Ishikawa (cell line): ENCODE data around the gene COMMD7.

ENCODE experiments used
- CEBPB ChIP-seq: IDR thresholded peaks from 2 replicates; pipeline ENCODE4 v1.6.1; 2012
- CREB1 ChIP-seq: IDR thresholded peaks from 2 replicates; pipeline ENCODE4 v1.6.1; 2012; ENCODE audit warnings: low read depth
- EGR1 ChIP-seq: IDR thresholded peaks from 2 replicates; pipeline ENCODE4 v1.6.1; 2012
- EP300 ChIP-seq: IDR thresholded peaks from 2 replicates; pipeline ENCODE4 v1.6.1; 2012; ENCODE audit warnings: borderline replicate concordance
- FOXM1 ChIP-seq: IDR thresholded peaks from 2 replicates; pipeline ENCODE4 v1.6.1; 2012; ENCODE audit warnings: low read depth, borderline replicate concordance
- MAX ChIP-seq: IDR thresholded peaks from 2 replicates; pipeline ENCODE4 v1.6.1; 2012
- NFIC ChIP-seq: IDR thresholded peaks from 2 replicates; pipeline ENCODE4 v1.6.1; 2012
- RAD21 ChIP-seq: IDR thresholded peaks from 2 replicates; pipeline ENCODE4 v1.6.1; 2012; ENCODE audit warnings: low read depth
- TAF1 ChIP-seq: IDR thresholded peaks from 2 replicates; pipeline ENCODE4 v1.6.1; 2012; ENCODE audit warnings: low read depth, mild to moderate bottlenecking
- TCF12 ChIP-seq: IDR thresholded peaks from 2 replicates; pipeline ENCODE4 v1.6.1; 2012; ENCODE audit warnings: low read depth
- TEAD4 ChIP-seq: IDR thresholded peaks from 2 replicates; pipeline ENCODE4 v1.6.1; 2012
- YY1 ChIP-seq: IDR thresholded peaks from 2 replicates; pipeline ENCODE4 v1.6.1; 2012; ENCODE audit warnings: low read depth
- ZBTB7A ChIP-seq: IDR thresholded peaks from 2 replicates; pipeline ENCODE4 v1.6.1; 2012; ENCODE audit warnings: low read depth
- TF ChIP-seq, protein P1 (sequence below): IDR thresholded peaks from 2 replicates; pipeline ENCODE4 v1.6.1; 2012; ENCODE audit warnings: low read depth, mild to moderate bottlenecking
- TF ChIP-seq, protein P2 (sequence below): IDR thresholded peaks from 2 replicates; pipeline ENCODE4 v1.6.1; 2012

COMMD7 gene

GRCh38 chr20:32697608-32698007, 45.7 kb downstream of the COMMD7 start:
- TF ChIP-seq EGR1 (no peak), FOXM1 (no peak), RAD21 (no peak), NFIC (no peak), TEAD4 (no peak), EP300 (no peak), YY1 (no peak), TAF1 (no peak), ZBTB7A (no peak), CEBPB (no peak), TCF12 (no peak), MAX (no peak)
- TF ChIP-seq, protein P1, sequence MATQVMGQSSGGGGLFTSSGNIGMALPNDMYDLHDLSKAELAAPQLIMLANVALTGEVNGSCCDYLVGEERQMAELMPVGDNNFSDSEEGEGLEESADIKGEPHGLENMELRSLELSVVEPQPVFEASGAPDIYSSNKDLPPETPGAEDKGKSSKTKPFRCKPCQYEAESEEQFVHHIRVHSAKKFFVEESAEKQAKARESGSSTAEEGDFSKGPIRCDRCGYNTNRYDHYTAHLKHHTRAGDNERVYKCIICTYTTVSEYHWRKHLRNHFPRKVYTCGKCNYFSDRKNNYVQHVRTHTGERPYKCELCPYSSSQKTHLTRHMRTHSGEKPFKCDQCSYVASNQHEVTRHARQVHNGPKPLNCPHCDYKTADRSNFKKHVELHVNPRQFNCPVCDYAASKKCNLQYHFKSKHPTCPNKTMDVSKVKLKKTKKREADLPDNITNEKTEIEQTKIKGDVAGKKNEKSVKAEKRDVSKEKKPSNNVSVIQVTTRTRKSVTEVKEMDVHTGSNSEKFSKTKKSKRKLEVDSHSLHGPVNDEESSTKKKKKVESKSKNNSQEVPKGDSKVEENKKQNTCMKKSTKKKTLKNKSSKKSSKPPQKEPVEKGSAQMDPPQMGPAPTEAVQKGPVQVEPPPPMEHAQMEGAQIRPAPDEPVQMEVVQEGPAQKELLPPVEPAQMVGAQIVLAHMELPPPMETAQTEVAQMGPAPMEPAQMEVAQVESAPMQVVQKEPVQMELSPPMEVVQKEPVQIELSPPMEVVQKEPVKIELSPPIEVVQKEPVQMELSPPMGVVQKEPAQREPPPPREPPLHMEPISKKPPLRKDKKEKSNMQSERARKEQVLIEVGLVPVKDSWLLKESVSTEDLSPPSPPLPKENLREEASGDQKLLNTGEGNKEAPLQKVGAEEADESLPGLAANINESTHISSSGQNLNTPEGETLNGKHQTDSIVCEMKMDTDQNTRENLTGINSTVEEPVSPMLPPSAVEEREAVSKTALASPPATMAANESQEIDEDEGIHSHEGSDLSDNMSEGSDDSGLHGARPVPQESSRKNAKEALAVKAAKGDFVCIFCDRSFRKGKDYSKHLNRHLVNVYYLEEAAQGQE: no peak
- TF ChIP-seq, protein P2, sequence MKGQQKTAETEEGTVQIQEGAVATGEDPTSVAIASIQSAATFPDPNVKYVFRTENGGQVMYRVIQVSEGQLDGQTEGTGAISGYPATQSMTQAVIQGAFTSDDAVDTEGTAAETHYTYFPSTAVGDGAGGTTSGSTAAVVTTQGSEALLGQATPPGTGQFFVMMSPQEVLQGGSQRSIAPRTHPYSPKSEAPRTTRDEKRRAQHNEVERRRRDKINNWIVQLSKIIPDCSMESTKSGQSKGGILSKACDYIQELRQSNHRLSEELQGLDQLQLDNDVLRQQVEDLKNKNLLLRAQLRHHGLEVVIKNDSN: no peak

DNA sequence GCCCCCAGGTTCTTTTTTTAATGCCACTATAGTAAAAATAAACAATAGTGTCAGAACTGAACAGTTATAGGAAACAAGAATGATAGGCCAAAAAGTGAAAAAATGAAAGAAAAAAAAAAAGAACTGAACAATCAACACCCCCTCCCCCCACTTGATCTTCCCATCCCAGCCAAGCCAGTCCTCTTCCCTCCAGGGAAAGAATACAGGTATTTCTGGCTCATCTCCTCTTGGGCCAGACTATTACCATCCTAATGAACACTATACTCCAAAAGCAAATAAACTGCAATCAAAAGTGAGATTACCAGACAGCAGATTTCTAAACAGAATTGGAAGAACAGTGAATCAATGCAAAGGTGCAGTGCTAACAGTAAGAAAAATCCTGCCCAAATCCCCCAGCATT, 48.2 kb downstream of the COMMD7 start:
- TF ChIP-seq CEBPB: no peak
- TF ChIP-seq TAF1: no peak
- TF ChIP-seq TEAD4: no peak
- TF ChIP-seq TCF12: no peak
- TF ChIP-seq, protein P2: no peak

DNA sequence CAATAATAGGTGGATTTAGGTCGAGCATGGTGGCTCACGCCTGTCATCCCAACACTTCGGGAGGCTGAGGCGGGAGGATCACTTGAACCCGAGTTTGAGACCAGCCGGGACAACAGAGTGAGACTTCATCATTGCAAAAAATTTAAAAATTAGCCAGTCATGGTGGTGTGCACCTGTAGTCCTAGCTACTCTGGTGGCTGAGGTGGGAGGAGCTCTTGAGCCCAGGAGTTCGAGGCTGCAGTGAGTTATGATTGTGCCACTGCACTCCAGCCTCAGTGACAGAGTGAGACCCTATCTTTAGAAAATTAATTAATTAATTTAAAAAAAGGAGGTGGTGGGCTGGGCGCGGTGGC, 56.1 kb downstream of the COMMD7 start:
- TF ChIP-seq, protein P1: no peak
- no peak for TF ChIP-seq YY1
- no peak for TF ChIP-seq CEBPB
- no peak for TF ChIP-seq TCF12
- no peak for TF ChIP-seq FOXM1
- TF ChIP-seq, protein P2: no peak
- TF ChIP-seq NFIC: no peak
- no peak for TF ChIP-seq RAD21
- TF ChIP-seq CREB1: no peak
- TF ChIP-seq TEAD4: no peak
- no peak for TF ChIP-seq EP300
- no peak for TF ChIP-seq TAF1
- no peak for TF ChIP-seq ZBTB7A
- TF ChIP-seq EGR1: no peak
- no peak for TF ChIP-seq MAX

GRCh38 chr20:32686530-32687179, 56.6 kb downstream of the COMMD7 start:
- TF ChIP-seq TCF12 (no peak), EP300 (no peak), TEAD4 (no peak), RAD21 (no peak), NFIC (no peak), CREB1 (no peak), YY1 (no peak), TAF1 (no peak), ZBTB7A (no peak), MAX (no peak), EGR1 (no peak), FOXM1 (no peak), CEBPB (no peak)
- TF ChIP-seq, protein P1: no peak
- TF ChIP-seq, protein P2: no peak
